Urothelium cell line (cell line): ENCODE measurements around the gene PRKAR1B.

Experiments used
- DNase-seq: peaks from one replicate; pipeline ENCODE4 v3.0.0; 2011; ENCODE audit warnings: low spot score, mixed read lengths
- FAIRE-seq: peaks from 2 replicates; lab custom pipeline; 2011; peaks lifted over from hg19 to GRCh38; lab: Jason Lieb, UNC

PRKAR1B gene

DNA sequence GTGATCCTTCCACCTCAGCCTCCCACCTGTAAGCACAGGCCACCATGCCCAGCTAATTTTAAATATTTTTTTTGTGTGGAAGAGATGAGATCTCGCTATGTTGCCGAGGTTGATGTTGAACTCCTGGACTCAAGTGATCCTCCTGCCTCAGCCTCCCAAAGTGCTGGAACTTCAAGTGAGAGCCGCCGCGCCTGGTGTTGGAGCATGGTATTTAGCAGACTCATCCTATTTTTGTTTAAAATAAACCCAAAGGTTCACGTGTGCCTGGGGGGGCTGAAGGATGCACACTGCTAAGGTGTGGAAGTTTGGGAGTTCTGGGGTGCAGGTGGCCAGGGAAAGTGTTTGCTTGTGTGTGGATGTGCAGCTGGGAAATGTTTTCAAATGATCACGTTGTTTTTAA, 225.6 kb downstream of the PRKAR1B start:
- DNase-seq = no peak
- peak; percentile 17 for FAIRE-seq

DNA sequence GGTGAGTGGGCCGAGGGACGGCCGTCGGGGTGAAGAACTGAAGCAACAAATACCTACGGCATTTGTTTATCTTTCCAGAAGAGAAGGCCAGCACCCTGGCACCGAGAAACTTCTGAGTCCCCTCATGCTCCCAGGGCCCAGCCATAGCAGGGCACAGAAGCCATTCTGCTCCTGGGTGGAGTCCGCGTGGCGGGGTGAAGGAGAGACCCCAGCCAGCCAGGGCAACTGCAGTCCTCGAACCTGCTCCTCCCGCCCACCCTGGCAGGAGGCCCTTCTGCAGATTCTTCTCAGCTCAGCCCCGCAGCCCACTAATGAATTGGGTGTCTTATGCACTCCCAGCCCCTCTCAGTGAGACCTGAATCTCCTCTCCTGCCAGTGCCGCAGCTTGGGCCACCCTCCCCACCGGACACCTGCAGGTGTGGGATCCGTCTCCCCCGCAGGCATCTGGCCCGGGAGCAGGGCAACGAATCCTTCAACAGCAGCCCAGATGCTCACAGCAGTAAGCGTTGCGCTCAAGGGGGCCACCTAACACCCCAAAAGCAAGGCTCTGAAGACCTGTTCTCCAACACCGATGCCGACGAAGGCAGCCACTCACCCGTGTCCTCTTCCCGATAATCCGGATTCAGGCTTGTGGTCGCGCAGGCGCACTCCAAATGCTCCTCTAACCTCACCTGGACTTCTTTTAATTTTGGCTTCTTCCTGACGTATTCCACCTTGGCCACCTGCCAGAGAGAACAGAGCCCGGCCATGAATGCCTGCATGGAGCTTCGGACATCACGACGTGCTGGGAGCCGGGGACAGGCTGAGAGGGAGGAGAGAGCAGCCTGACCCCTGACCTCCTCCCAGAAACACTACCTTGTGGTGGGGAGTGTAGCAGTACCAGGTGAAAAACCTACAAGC, 226.3 kb downstream of the PRKAR1B start:
- DNase-seq (no peak), FAIRE-seq (no peak)

DNA sequence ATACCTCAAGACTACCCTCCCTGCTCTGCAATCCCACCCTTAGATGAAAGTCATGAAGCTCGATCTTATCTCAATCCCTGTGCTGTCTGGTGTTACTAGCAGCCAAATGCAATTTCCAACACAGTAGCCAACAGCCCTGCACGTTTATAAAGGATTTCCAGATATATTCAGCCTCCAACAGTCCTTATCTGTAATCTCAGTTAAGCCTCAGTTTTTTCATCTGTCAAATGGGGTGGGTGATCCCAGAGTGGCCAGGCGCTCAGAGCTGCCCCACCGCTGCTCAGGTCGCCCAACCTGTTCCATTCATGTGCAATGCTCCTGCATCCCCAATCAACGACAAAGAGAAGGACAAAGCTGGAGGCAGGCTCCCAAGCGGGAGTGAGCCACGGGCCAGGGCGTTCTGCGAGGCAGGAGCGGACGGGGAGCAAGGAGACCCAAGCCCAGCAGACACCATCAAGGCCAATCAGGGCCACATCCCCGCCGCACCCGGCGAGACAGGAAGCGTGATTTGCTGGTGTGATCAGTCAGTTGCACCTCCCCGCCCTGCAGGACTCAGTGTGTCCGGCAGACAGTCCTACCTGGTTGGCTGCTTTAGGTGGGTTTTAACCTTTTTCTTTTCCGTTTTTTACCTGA, 227.1 kb downstream of the PRKAR1B start:
- peak; percentile 56 for FAIRE-seq

More for the DNA sequence above, 227.1 kb downstream of the PRKAR1B start:
- DNase-seq = no peak
